Measurements from ENCODE around the gene NCF4. TPM values are rescaled to one million over a fixed set of nuclear protein-coding genes. Genes with fewer than 3 reads are reported as not detected.

Gene NCF4
- polyA plus RNA-seq, 6 donors from 2014 or later: 62.7 to 103 (median 95.9) TPM

- Mint-ChIP-seq H3K9me3 (peaks cover 0 to 3% (median 0%) of the 10 kb centered on the region in 7 donors), H3K27ac (no peak overlapping the region), H3K36me3 (no peaks in the 10 kb centered on the region), H3K4me1 (no peaks in the 10 kb centered on the region), H3K27me3 (peaks cover 31 to 77% (median 42%) of the 10 kb centered on the region in 3 donors), H3K4me3 (no peak overlapping the region)
- DNase-seq: no peak
- ATAC-seq (ENCODE audit: low read depth in 2 of 2): no peak
Observed at GRCh38 chr22:36846271-36846670, 14.5 kb upstream of the NCF4 start.

- Mint-ChIP-seq H3K9me3 (peaks cover 0 to 3% (median 0%) of the 10 kb centered on the region in 7 donors), H3K27ac (no peak overlapping the region), H3K4me3 (peak overlapping the region in 1 of 8 donors; percentile 73), H3K4me1 (no peaks in the 10 kb centered on the region), H3K27me3 (peaks cover 25 to 75% (median 42%) of the 10 kb centered on the region in 3 donors), H3K36me3 (no peaks in the 10 kb centered on the region)
- DNase-seq: no peak
- no peak for ATAC-seq (ENCODE audit: low read depth in 2 of 2)
Observed at GRCh38 chr22:36846949-36847348, 13.9 kb upstream of the NCF4 start.

GRCh38 chr22:36850056-36850455, 10.8 kb upstream of the NCF4 start:
- Mint-ChIP-seq H3K36me3 (peaks cover 0 to 8% of the 10 kb centered on the region in 2 donors), H3K27me3 (peaks cover 16 to 51% (median 29%) of the 10 kb centered on the region in 3 donors), H3K4me3 (no peak overlapping the region), H3K9me3 (peaks cover 0 to 6% (median 2%) of the 10 kb centered on the region in 7 donors), H3K27ac (peak overlapping the region in 2 of 6 donors; percentile 54 to 87), H3K4me1 (peaks cover 8 to 11% (median 9%) of the 10 kb centered on the region in 3 donors)
- ATAC-seq (ENCODE audit: low read depth in 2 of 2) (no peak), DNase-seq (no peak)

- peaks cover 10 to 45% (median 25%) of the 10 kb centered on the region in 3 donors for H3K27me3 Mint-ChIP-seq
- H3K4me3 Mint-ChIP-seq: no peak overlapping the region
- DNase-seq: no peak
- H3K9me3 Mint-ChIP-seq: peaks cover 0 to 6% (median 2%) of the 10 kb centered on the region in 7 donors
- H3K27ac Mint-ChIP-seq: no peak overlapping the region
- ATAC-seq (ENCODE audit: low read depth in 2 of 2): no peak
- peaks cover 8 to 11% (median 9%) of the 10 kb centered on the region in 3 donors for H3K4me1 Mint-ChIP-seq
- H3K36me3 Mint-ChIP-seq: peaks cover 0 to 8% of the 10 kb centered on the region in 2 donors
Observed at GRCh38 chr22:36850682-36851081, 10.1 kb upstream of the NCF4 start.

GRCh38 chr22:36852056-36852973, 8.5 kb upstream of the NCF4 start:
- DNase-seq: no peak
- H3K36me3 Mint-ChIP-seq: peaks cover 0 to 8% of the 10 kb centered on the region in 2 donors
- H3K9me3 Mint-ChIP-seq: peaks cover 0 to 6% (median 2%) of the 10 kb centered on the region in 7 donors
- no peak for ATAC-seq (ENCODE audit: low read depth in 2 of 2)
- peak overlapping the region in 5 of 8 donors; percentile 32 to 77 (median 71) for H3K4me3 Mint-ChIP-seq
- H3K27me3 Mint-ChIP-seq: peaks cover 5 to 33% (median 15%) of the 10 kb centered on the region in 3 donors
- H3K4me1 Mint-ChIP-seq: peaks cover 13 to 20% (median 16%) of the 10 kb centered on the region in 3 donors
- peak overlapping the region in 1 of 6 donors; percentile 24 for H3K27ac Mint-ChIP-seq

- Mint-ChIP-seq H3K9me3 (peaks cover 0 to 6% (median 2%) of the 10 kb centered on the region in 7 donors), H3K4me1 (peaks cover 13 to 20% (median 16%) of the 10 kb centered on the region in 3 donors), H3K36me3 (peaks cover 0 to 8% of the 10 kb centered on the region in 2 donors), H3K4me3 (peak overlapping the region; percentile 45 to 88 (median 78)), H3K27ac (peak overlapping the region in 5 of 6 donors; percentile 63 to 85 (median 77)), H3K27me3 (peaks cover 0 to 25% (median 15%) of the 10 kb centered on the region in 3 donors)
- ATAC-seq (ENCODE audit: low read depth in 2 of 2) (peak; percentile 75 to 80), DNase-seq (peak; percentile 77)
Observed at GRCh38 chr22:36853407-36854099, 7.3 kb upstream of the NCF4 start.

- H3K27ac Mint-ChIP-seq: no peak overlapping the region
- H3K27me3 Mint-ChIP-seq: peaks cover 0 to 8% (median 0%) of the 10 kb centered on the region in 3 donors
- DNase-seq (no peak), ATAC-seq (ENCODE audit: low read depth in 2 of 2) (no peak)
- peaks cover 24 to 31% (median 27%) of the 10 kb centered on the region in 3 donors for H3K4me1 Mint-ChIP-seq
- H3K36me3 Mint-ChIP-seq: peaks cover 0 to 8% of the 10 kb centered on the region in 2 donors
- peaks cover 0 to 10% (median 2%) of the 10 kb centered on the region in 7 donors for H3K9me3 Mint-ChIP-seq
- H3K4me3 Mint-ChIP-seq: no peak overlapping the region
Observed at GRCh38 chr22:36855478-36855877, 5.3 kb upstream of the NCF4 start.

- Mint-ChIP-seq H3K27me3 (peaks cover 0 to 4% (median 0%) of the 10 kb centered on the region in 3 donors), H3K4me1 (peaks cover 29 to 38% (median 33%) of the 10 kb centered on the region in 3 donors), H3K9me3 (peaks cover 0 to 10% (median 1%) of the 10 kb centered on the region in 7 donors), H3K36me3 (peaks cover 0 to 8% of the 10 kb centered on the region in 2 donors), H3K4me3 (peak overlapping the region in 7 of 8 donors; percentile 36 to 83 (median 57)), H3K27ac (peak overlapping the region; percentile 10 to 94 (median 42))
- DNase-seq (peak; percentile 89), ATAC-seq (ENCODE audit: low read depth in 2 of 2) (peak; percentile 24 to 32)
Observed at GRCh38 chr22:36856121-36856791, 4.5 kb upstream of the NCF4 start.

GRCh38 chr22:36856792-36857135, 4.0 kb upstream of the NCF4 start:
- DNase-seq (no peak), ATAC-seq (ENCODE audit: low read depth in 2 of 2) (no peak)
- peak overlapping the region in 1 of 8 donors; percentile 36 for H3K4me3 Mint-ChIP-seq
- H3K27ac Mint-ChIP-seq: peak overlapping the region in 2 of 6 donors; percentile 39 to 94
- H3K36me3 Mint-ChIP-seq: peaks cover 0 to 8% of the 10 kb centered on the region in 2 donors
- H3K27me3 Mint-ChIP-seq: no peaks in the 10 kb centered on the region
- H3K4me1 Mint-ChIP-seq: peaks cover 34 to 44% (median 38%) of the 10 kb centered on the region in 3 donors
- H3K9me3 Mint-ChIP-seq: peaks cover 0 to 10% (median 1%) of the 10 kb centered on the region in 7 donors

- Mint-ChIP-seq H3K9me3 (peaks cover 0 to 9% (median 0%) of the 10 kb centered on the region in 7 donors), H3K27me3 (no peaks in the 10 kb centered on the region), H3K4me1 (peaks cover 40 to 55% (median 50%) of the 10 kb centered on the region in 3 donors), H3K27ac (peak overlapping the region in 1 of 6 donors; percentile 32), H3K4me3 (no peak overlapping the region), H3K36me3 (peaks cover 0 to 4% of the 10 kb centered on the region in 2 donors)
- ATAC-seq (ENCODE audit: low read depth in 2 of 2): no peak
- DNase-seq: no peak
Observed at GRCh38 chr22:36858156-36858555, 2.6 kb upstream of the NCF4 start.

GRCh38 chr22:36858966-36859365, 1.8 kb upstream of the NCF4 start:
- H3K27ac Mint-ChIP-seq: peak overlapping the region in 4 of 6 donors; percentile 85 to 99 (median 92)
- H3K9me3 Mint-ChIP-seq: peaks cover 0 to 5% (median 0%) of the 10 kb centered on the region in 7 donors
- H3K27me3 Mint-ChIP-seq: no peaks in the 10 kb centered on the region
- H3K36me3 Mint-ChIP-seq: peaks cover 2 to 3% of the 10 kb centered on the region in 2 donors
- no peak overlapping the region for H3K4me3 Mint-ChIP-seq
- DNase-seq (no peak), ATAC-seq (ENCODE audit: low read depth in 2 of 2) (no peak)
- peaks cover 36 to 55% (median 46%) of the 10 kb centered on the region in 3 donors for H3K4me1 Mint-ChIP-seq

GRCh38 chr22:36860017-36860416, 789 bp upstream of the NCF4 start:
- Mint-ChIP-seq H3K4me3 (peak overlapping the region in 6 of 8 donors; percentile 34 to 92 (median 87)), H3K9me3 (peaks cover 0 to 5% (median 0%) of the 10 kb centered on the region in 7 donors), H3K36me3 (peaks cover 11 to 14% of the 10 kb centered on the region in 2 donors), H3K4me1 (peaks cover 44 to 61% (median 57%) of the 10 kb centered on the region in 3 donors), H3K27ac (peak overlapping the region; percentile 74 to 99 (median 97)), H3K27me3 (no peaks in the 10 kb centered on the region)
- no peak for ATAC-seq (ENCODE audit: low read depth in 2 of 2)
- DNase-seq: no peak

All from naive B cell (primary cell).